ENCODE results near the gene PRKN. TPM values are rescaled to one million over a fixed set of nuclear protein-coding genes. Genes with fewer than 3 reads are reported as not detected.

The PRKN gene
- total RNA-seq, 1 donor from 2014 or later, result 2.8 TPM

GRCh38 chr6:162605881-162606280 lies 121.7 kb downstream of the PRKN start:
- H3K27ac Mint-ChIP-seq, result no peak overlapping the region
- Histone ChIP-seq H3K9me3 (ENCODE audit: low read depth) (no peaks in the 10 kb centered on the region), H3K4me1 (peaks cover 19% of the 10 kb centered on the region), H3K4me2 (no peak overlapping the region), H3K4me3 (no peak overlapping the region), H3K36me3 (no peaks in the 10 kb centered on the region), H3K27ac (no peak overlapping the region), H2AFZ (replicated peaks) (no peak overlapping the region), H4K20me1 (ENCODE audit: low read depth) (no peaks in the 10 kb centered on the region), H3K9ac (no peak overlapping the region), H3F3A (ENCODE audit: low read depth) (no peaks in the 10 kb centered on the region), H3K27me3 (no peaks in the 10 kb centered on the region), H3K79me2 (ENCODE audit: low read depth) (no peaks in the 10 kb centered on the region)
- H3K4me3 Mint-ChIP-seq, result no peak overlapping the region
- H3K36me3 Mint-ChIP-seq, result no peaks in the 10 kb centered on the region
- no peaks in the 10 kb centered on the region for H3K9me3 Mint-ChIP-seq
- TF ChIP-seq CTCF (IDR thresholded peaks at IDR 0.05) (no peak), EZH2 (IDR thresholded peaks at IDR 0.05) (no peak), EZH2phosphoT487 (IDR thresholded peaks at IDR 0.05) (no peak)
- peaks cover 20% of the 10 kb centered on the region for H3K4me1 Mint-ChIP-seq
- H3K27me3 Mint-ChIP-seq (ENCODE audit: insufficient read depth, low read depth), result no peaks in the 10 kb centered on the region
- DNase-seq (ENCODE audit: low spot score), result no peak

- H3K27me3 ChIP-seq, result no peaks in the 10 kb centered on the region
- H3K36me3 Mint-ChIP-seq, result no peaks in the 10 kb centered on the region
- H3K4me3 ChIP-seq, result no peak overlapping the region
- H3K79me2 ChIP-seq (ENCODE audit: low read depth), result no peaks in the 10 kb centered on the region
- no peak overlapping the region for H3K4me3 Mint-ChIP-seq
- no peaks in the 10 kb centered on the region for H3K36me3 ChIP-seq
- DNase-seq (ENCODE audit: low spot score), result no peak
- H4K20me1 ChIP-seq (ENCODE audit: low read depth), result no peaks in the 10 kb centered on the region
- H3K9me3 Mint-ChIP-seq, result no peaks in the 10 kb centered on the region
- H3K4me1 ChIP-seq, result peaks cover 19% of the 10 kb centered on the region
- H3K9me3 ChIP-seq (ENCODE audit: low read depth), result no peaks in the 10 kb centered on the region
- H3F3A ChIP-seq (ENCODE audit: low read depth), result no peaks in the 10 kb centered on the region
- H2AFZ ChIP-seq (replicated peaks), result no peak overlapping the region
- no peaks in the 10 kb centered on the region for H3K27me3 Mint-ChIP-seq (ENCODE audit: insufficient read depth, low read depth)
- TF ChIP-seq CTCF (IDR thresholded peaks at IDR 0.05) (no peak), EZH2 (IDR thresholded peaks at IDR 0.05) (no peak), EZH2phosphoT487 (IDR thresholded peaks at IDR 0.05) (no peak)
- no peak overlapping the region for H3K9ac ChIP-seq
- H3K4me2 ChIP-seq, result no peak overlapping the region
- H3K4me1 Mint-ChIP-seq, result peaks cover 20% of the 10 kb centered on the region
- H3K27ac Mint-ChIP-seq, result peak overlapping the region; percentile 33
- no peak overlapping the region for H3K27ac ChIP-seq
Observed at GRCh38 chr6:162603231-162604015, 124.1 kb downstream of the PRKN start.

- Histone ChIP-seq H2AFZ (replicated peaks) (no peak overlapping the region), H3K36me3 (no peaks in the 10 kb centered on the region), H3K27me3 (no peaks in the 10 kb centered on the region), H3K4me1 (peaks cover 19% of the 10 kb centered on the region), H3K4me3 (no peak overlapping the region), H4K20me1 (ENCODE audit: low read depth) (no peaks in the 10 kb centered on the region), H3F3A (ENCODE audit: low read depth) (no peaks in the 10 kb centered on the region), H3K27ac (no peak overlapping the region), H3K4me2 (no peak overlapping the region), H3K9me3 (ENCODE audit: low read depth) (no peaks in the 10 kb centered on the region), H3K79me2 (ENCODE audit: low read depth) (no peaks in the 10 kb centered on the region), H3K9ac (no peak overlapping the region)
- no peak overlapping the region for H3K27ac Mint-ChIP-seq
- H3K36me3 Mint-ChIP-seq, result no peaks in the 10 kb centered on the region
- no peak for TF ChIP-seq CTCF (IDR thresholded peaks at IDR 0.05)
- TF ChIP-seq EZH2phosphoT487 (IDR thresholded peaks at IDR 0.05), result no peak
- no peak for TF ChIP-seq EZH2 (IDR thresholded peaks at IDR 0.05)
- H3K9me3 Mint-ChIP-seq, result no peaks in the 10 kb centered on the region
- no peak for DNase-seq (ENCODE audit: low spot score)
- no peak overlapping the region for H3K4me3 Mint-ChIP-seq
- peaks cover 20% of the 10 kb centered on the region for H3K4me1 Mint-ChIP-seq
- no peaks in the 10 kb centered on the region for H3K27me3 Mint-ChIP-seq (ENCODE audit: insufficient read depth, low read depth)
Observed at GRCh38 chr6:162602759-162603158, 124.8 kb downstream of the PRKN start.

Data from neural progenitor cell (in vitro differentiated cells).